Measurements from ENCODE around the gene ATRN.
"Not testable (repeated sequence)": the region's sequence is repeated elsewhere in the genome, so short reads cannot be mapped to it uniquely, and the experiment has no call there.

The ATRN gene

GRCh38 chr20:3583765-3584164 lies 112.9 kb downstream of the ATRN start:
- H3K27me3 ChIP-seq (replicated peaks; ENCODE audit: control insufficient read depth, insufficient read depth, low read length) = no peaks in the 10 kb centered on the region
- peaks cover 7% of the 10 kb centered on the region for H3K36me3 ChIP-seq (ENCODE audit: control insufficient read depth, insufficient read depth, low read length)
- no peak for DNase-seq (ENCODE audit: extremely low read depth, insufficient read length)
- no peak overlapping the region for H3K4me3 ChIP-seq (replicated peaks; ENCODE audit: low read depth, low read length)
- no peak for TF ChIP-seq CTCF (IDR thresholded peaks at IDR 0.05; ENCODE audit: insufficient read depth, low read length, poor library complexity, severe bottlenecking)

GRCh38 chr20:3586093-3586492 lies 115.3 kb downstream of the ATRN start:
- DNase-seq (ENCODE audit: extremely low read depth, insufficient read length) = no peak
- no peak overlapping the region for H3K4me3 ChIP-seq (replicated peaks; ENCODE audit: low read depth, low read length)
- TF ChIP-seq CTCF (IDR thresholded peaks at IDR 0.05; ENCODE audit: insufficient read depth, low read length, poor library complexity, severe bottlenecking) = no peak
- no peaks in the 10 kb centered on the region for H3K27me3 ChIP-seq (replicated peaks; ENCODE audit: control insufficient read depth, insufficient read depth, low read length)
- H3K36me3 ChIP-seq (ENCODE audit: control insufficient read depth, insufficient read depth, low read length) = peaks cover 8% of the 10 kb centered on the region

- Histone ChIP-seq H3K27me3 (replicated peaks; ENCODE audit: control insufficient read depth, insufficient read depth, low read length) (no peaks in the 10 kb centered on the region), H3K4me3 (replicated peaks; ENCODE audit: low read depth, low read length) (no peak overlapping the region), H3K36me3 (ENCODE audit: control insufficient read depth, insufficient read depth, low read length) (peaks cover 7% of the 10 kb centered on the region)
- TF ChIP-seq CTCF (IDR thresholded peaks at IDR 0.05; ENCODE audit: insufficient read depth, low read length, poor library complexity, severe bottlenecking) = no peak
- no peak for DNase-seq (ENCODE audit: extremely low read depth, insufficient read length)
Measured at GRCh38 chr20:3590164-3590563, 119.3 kb downstream of the ATRN start.

GRCh38 chr20:3592931-3593330 lies 122.1 kb downstream of the ATRN start:
- no peak for TF ChIP-seq CTCF (IDR thresholded peaks at IDR 0.05; ENCODE audit: insufficient read depth, low read length, poor library complexity, severe bottlenecking)
- H3K4me3 ChIP-seq (replicated peaks; ENCODE audit: low read depth, low read length) = no peak overlapping the region
- H3K36me3 ChIP-seq (ENCODE audit: control insufficient read depth, insufficient read depth, low read length) = peaks cover 7% of the 10 kb centered on the region
- no peaks in the 10 kb centered on the region for H3K27me3 ChIP-seq (replicated peaks; ENCODE audit: control insufficient read depth, insufficient read depth, low read length)
- no peak for DNase-seq (ENCODE audit: extremely low read depth, insufficient read length)

- Histone ChIP-seq H3K4me3 (replicated peaks; ENCODE audit: low read depth, low read length) (no peak overlapping the region), H3K36me3 (ENCODE audit: control insufficient read depth, insufficient read depth, low read length) (peaks cover 10% of the 10 kb centered on the region), H3K27me3 (replicated peaks; ENCODE audit: control insufficient read depth, insufficient read depth, low read length) (no peaks in the 10 kb centered on the region)
- DNase-seq (ENCODE audit: extremely low read depth, insufficient read length) = no peak
- no peak for TF ChIP-seq CTCF (IDR thresholded peaks at IDR 0.05; ENCODE audit: insufficient read depth, low read length, poor library complexity, severe bottlenecking)
Measured at GRCh38 chr20:3595541-3595940, 124.7 kb downstream of the ATRN start.

GRCh38 chr20:3603108-3603507 lies 132.3 kb downstream of the ATRN start:
- H3K36me3 ChIP-seq (ENCODE audit: control insufficient read depth, insufficient read depth, low read length) = peaks cover 2% of the 10 kb centered on the region
- no peak for TF ChIP-seq CTCF (IDR thresholded peaks at IDR 0.05; ENCODE audit: insufficient read depth, low read length, poor library complexity, severe bottlenecking)
- H3K27me3 ChIP-seq (replicated peaks; ENCODE audit: control insufficient read depth, insufficient read depth, low read length) = no peaks in the 10 kb centered on the region
- no peak for DNase-seq (ENCODE audit: extremely low read depth, insufficient read length)
- H3K4me3 ChIP-seq (replicated peaks; ENCODE audit: low read depth, low read length) = no peak overlapping the region

GRCh38 chr20:3605386-3605886 lies 134.6 kb downstream of the ATRN start:
- H3K36me3 ChIP-seq (ENCODE audit: control insufficient read depth, insufficient read depth, low read length); DNase-seq (ENCODE audit: extremely low read depth, insufficient read length): not testable (repeated sequence)

More at GRCh38 chr20:3605386-3605886, 134.6 kb downstream of the ATRN start:
- H3K27me3 ChIP-seq (replicated peaks; ENCODE audit: control insufficient read depth, insufficient read depth, low read length); H3K4me3 ChIP-seq (replicated peaks; ENCODE audit: low read depth, low read length): not testable (repeated sequence)
